GM23248 (cell line): Measurements from ENCODE around the gene BCL11B.

Experiments
- EZH2 ChIP-seq: fragments of 200-600 bp; sonication (generic); IDR thresholded peaks from 2 replicates; pipeline ENCODE4 v1.6.1; 2018; ENCODE audit warnings: antibody characterized with exemption, mild to moderate bottlenecking; ENCODE audit not compliant: insufficient read depth, poor library complexity, severe bottlenecking
- EZH2phosphoT487 ChIP-seq: fragments of 200-600 bp; sonication (generic); IDR thresholded peaks from 2 replicates; pipeline ENCODE4 v1.6.1; 2018; ENCODE audit warnings: antibody characterized with exemption, moderate library complexity, mild to moderate bottlenecking, low read depth; ENCODE audit not compliant: insufficient read depth

GRCh38 chr14:99264691-99265450, 7.1 kb downstream of the BCL11B start:
- TF ChIP-seq EZH2phosphoT487, result no peak
- TF ChIP-seq EZH2, result no peak
